ENCODE results near the gene NRXN2.

DNA sequence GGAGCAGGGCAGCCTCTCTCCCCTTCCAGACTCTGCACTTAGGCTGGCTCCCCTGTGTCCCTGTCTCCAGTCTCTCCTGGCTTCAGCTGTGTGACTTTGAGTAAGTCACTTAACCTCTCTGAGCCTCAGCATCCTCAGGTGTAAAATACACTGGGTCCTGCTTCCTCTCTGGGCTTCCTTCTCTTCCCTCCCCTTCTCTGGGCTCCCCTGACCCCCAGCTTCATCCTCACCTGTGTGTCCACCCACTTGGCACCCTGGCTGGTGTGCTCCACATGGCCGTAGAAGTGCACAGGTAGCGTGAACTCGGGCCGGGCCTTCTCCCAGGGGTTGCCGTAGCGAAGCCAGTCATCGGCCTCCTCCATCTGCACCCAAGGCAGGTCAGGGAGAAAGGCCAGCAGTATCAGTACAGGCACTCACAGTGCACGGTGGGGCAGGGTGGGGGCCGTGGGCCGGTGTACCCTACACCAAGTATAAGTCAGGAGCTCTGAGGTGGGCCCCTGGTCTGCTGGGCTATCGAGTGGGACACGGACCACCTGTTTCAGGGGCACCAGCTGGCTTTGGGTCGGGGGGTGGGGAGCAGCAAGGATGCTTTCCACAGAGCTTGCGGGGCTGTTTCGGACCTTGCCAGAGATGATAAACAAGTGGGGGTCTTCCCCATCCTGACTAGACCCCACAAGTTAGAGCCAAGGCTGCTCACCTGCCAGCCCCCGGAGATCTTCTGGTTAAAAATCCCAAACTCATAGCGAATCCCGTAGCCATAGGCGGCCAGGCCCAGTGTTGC lies 34.7 kb upstream of the NRXN2 start:
- TF ChIP-seq EZH2 (IDR thresholded peaks at IDR 0.05; ENCODE audit: insufficient read depth, poor library complexity, severe bottlenecking) (no peak), EZH2phosphoT487 (IDR thresholded peaks at IDR 0.05; ENCODE audit: insufficient read depth, low read depth) (no peak)

All from GM23248 (cell line).